GM21447 (cell line): Measurements from ENCODE around the gene TMEM190.

Experiments used
- ATAC-seq: cut with Tn5 transposase; IDR thresholded peaks from one replicate; pipeline ENCODE4 v1.9.1; 2021; ENCODE audit not compliant: unreplicated experiment

TMEM190 gene

DNA sequence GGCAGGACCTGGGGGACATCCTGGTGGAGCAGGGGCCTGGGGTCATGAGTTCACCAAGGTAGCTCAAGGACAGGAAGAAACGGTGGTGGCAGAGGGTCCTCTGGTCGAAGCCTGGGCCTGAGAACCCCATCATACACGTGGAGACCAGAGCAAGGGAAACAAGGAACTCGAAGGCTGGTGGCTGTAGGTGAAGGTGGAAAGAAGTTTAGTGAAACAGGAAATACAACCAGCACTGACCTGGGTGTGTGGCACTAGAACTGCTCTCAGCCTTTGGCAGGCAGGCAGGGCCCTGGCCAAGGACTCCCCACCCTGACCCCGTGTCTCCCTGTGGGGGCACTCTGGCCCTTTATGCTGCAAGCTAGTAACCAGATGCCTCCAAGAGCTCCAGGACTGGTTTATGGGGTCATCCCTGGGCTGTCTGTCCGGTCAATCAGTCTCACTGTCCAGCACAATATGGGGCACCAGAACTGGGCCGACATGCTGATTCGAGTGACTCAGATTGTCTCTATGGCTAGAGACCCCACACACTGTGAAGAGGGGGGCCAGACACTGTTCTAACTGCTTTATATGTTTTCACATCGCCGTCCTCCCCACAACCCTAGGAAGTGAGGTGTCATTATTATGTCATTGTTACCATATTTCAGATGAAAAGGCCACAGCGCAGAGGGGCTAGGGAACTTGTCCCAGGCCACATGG is 25.9 kb upstream of the TMEM190 start:
- ATAC-seq, result no peak

DNA sequence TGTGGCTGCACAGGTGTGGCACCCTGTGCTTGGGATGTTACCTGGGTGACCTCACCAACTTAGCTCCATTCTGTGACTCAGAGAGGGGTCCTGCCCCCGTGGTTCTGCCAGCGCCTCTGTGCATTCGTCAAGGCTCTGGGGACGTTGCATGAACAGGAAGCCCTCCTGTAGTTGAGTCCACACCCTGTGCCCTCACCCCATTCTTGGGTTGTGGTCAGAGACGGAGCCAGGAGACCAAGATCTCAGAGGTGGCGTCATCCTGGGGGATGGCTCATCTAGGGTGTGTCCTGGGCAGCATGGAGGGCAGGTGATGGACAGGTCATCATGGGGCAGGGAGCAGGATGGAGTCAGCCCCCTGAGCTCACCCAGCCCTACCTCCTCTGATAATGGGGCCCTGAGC is 24.6 kb upstream of the TMEM190 start:
- no peak for ATAC-seq

DNA sequence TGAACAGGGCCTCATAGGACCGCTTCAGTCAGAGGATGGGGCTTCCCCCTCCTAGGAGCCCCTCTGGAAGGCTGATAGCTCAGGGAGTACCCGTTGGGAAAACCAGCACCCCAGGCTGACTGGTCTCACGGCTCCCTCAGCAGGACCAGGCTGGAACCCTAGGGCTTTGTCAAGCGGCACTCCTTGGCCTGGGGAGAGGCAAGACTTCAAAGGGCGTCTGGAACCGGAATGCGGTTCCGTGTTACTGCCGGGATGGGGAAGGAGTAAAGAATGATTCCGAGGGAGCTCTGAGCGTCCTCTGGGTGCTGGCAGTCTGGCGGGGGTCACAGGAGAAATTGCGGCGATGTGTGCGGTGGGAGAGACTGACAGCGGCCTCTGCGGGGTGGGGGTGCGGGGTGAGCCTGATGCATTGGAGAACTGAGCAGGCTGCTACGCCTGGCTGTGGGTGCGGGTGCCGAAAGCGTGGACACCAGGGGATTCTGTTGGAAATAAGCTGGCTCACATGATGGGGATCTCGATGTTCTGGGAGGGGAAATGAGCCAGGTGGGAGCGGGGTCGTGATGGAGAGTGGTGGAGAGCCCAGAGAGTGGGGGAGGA is 24.0 kb upstream of the TMEM190 start:
- ATAC-seq, result no peak

DNA sequence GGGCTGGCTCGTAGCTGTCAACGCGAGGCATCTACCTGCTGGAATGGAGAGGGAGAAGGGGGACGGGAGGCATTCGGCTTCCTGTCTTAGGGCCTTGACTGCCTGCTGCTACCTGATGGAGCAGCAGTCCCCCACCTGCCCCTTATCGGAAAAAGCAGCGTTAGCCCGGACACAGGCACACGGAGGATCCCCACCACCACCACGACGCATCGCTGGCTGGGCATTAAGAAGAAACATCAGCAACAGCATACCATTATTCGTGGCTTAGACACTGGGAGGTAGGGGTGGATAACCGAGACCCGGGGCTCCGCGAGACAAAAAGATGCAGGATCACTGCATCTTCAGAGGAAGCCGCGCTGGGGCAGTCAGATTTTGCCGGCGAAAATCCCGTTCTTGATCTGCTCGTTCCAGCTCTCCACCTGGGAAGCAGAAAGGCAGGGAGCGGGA is 23.2 kb upstream of the TMEM190 start:
- ATAC-seq, result no peak

DNA sequence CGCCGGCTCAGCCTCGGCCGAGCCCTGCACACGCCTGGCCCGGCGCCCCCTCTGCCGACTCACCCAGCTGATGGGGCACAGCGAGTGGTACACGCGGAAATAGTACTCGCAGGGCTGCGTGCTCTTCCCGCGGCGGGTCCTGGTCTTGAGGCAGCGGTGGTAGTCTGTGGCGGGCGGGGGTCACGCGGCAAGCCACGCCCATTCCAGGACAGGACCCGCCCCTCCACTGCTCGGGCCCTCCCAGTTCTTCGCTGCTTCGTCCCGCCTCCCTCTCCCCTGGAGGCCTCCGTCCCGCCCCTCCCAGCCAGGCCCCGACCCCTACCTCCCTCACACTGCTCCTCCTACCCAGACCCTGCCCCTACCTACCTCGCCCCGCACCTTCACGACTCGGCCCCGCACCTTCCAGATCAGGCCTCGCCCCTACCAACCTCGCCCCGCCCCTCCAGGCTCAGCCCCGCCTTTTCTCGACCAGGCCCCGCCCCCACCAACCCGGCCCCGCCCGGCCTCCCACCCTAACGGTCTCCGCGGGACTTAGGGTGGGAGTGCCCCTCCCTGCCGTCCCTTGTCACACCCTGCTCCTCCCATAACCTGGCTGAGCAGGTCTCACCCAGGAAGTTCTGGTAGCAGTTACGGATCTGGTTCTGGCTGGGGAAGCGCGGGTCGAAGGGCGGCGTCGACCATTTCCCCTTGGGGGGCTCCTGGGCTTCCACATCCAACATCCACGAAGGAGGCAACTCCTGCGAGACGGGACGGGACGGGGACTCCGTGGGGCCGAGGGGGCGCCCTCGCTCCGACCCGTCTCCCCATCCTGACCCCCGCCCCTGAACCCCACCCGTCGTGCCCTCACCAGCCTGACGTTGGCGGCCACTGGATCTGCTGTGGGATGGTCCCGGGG is 22.6 kb upstream of the TMEM190 start:
- no peak for ATAC-seq

DNA sequence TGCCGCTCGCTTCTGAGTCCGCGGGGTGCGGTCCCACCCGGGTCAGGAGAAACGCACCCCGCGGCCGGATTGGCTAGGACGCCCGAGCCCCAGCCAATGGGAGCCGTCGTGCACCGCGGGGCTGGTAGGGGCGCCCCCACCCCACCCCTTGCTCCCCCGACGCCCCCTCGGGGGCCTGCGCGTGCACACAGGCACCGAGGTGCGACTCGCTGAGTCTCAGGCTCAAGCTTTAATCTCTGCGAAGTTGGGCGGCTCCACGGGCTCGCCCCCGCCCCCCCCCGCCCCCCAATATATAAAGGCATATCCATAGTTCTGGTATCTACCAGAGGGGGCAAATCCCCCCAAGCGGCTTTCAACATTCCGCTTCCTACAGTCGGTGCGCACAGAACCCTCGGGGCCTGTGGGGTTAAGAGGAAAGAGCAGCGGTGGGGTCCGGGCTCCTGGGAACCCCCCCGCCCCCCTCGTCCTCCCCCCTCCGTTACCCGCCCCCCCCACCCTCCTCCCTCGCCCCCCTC is 21.9 kb upstream of the TMEM190 start, which contains the start of gene COX6B2:
Gene COX6B2, minus strand, starts transcription at position 22 of the 515 bp plus-strand sequence. CDS start 198 bp downstream, outside the sequence.
- no peak for ATAC-seq

DNA sequence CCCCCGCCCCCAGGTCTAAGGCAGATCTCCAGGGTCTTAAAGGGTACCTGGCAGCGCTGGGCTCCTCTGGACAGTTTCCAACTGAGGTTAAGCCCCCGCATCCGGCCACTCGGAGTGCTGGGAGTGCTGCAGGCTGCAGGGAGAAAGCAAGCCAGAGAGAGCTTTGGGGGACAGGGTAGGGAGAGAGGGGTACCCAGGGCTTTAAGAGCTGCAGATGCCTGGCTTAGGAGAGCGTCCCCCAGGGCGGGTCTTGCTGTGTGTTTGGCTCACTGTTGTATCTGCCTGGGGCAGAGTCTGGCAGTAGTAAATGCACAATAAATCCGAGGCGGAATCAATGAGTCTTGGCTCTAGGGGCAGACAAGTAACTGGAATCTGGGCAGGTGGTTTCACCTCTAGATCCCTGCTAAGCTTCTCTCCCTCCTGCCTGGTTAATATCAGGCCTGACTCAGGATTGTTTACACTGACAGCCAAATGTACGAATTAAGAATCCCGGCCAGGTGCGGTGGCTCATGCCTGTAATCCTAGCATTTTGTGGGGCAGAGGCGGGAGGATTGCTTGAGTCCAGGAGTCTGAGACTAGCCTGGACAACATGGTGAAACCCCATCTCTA is 21.3 kb upstream of the TMEM190 start:
- ATAC-seq, result no peak

DNA sequence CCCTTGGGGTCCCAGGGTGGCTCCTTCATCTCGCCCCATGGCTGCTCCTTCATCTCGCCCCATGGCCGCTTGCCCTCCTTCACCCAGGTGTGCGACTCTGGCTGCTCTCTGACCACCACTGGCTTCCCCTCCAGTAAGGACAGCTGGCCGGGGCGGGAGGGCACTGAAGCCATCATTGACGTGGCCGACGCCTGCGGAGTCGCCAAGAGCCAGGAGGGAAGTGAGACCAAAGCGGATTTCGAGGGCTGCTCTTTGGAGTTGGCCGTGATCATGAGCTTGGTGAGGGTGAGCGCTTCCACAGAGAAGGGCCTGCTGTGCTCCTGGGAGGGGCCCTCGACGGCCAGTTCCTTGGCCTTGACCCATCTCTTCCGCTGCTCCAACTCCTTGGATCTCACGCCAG is 18.1 kb upstream of the TMEM190 start:
- no peak for ATAC-seq

DNA sequence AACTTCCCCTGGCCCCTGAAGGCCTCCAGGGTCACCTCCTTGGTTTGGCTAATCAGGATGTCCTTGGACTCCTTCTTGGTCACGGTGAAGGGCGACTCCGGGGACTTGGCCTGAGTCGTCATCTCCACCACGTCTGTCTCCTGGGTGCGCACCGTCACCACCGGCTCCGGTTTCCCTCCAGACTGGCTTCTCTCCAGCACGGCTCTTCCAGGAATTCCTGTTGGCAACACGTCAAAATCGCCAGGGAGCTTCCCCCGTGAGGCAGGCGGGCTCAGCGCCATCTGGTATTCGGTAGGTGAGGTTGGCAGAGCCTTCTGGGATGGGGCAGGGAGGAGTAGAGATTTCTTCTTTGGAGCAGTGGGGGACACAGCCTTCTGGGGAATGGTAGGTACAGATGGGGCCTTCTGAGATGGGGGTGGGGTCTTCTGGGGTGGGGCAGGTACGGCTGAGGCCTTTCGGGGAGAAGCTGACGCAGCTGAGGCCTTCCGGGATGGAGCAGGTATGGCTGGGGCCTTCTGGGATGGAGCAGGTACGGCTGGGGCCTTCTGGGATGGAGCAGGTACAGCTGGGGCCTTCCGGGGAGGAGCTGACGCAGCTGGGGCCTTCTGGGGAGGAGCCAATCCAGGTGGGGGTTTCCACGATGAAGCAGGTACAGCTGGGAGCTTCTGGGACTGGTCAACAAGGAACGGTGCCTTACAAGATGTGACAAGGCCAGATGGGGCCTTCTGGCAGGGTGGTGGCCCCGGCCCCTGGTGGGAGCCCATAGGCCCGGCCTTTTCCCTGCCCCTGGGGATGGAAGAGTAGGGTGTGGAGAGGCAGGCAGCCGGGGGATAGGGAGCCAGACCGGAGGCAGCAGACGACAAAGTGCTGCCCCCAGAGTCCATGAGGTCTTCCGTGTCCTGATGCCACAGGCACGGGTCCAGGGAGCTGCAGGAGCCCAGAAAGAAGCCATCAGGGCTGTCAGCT is 17.4 kb upstream of the TMEM190 start:
- no peak for ATAC-seq

DNA sequence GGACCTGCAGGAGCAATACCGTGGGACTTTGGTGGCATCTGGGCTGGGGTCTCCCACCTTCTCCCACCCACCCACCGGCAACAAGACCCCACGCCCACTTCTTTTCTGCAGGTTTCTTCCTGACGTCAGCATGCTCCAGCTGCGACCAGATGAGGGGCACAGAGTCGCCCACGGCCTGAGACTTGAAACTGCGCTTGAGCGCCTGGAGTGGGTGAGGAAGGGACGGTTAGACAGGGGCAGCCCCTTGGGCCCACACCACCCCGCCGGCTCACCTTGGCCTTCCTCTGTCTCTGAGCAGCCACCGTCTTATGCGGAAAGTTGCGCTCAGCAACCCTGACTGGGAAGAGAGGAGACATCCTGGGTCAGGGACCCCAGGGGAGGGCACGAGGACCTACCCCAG is 15.7 kb upstream of the TMEM190 start:
- ATAC-seq, result no peak

DNA sequence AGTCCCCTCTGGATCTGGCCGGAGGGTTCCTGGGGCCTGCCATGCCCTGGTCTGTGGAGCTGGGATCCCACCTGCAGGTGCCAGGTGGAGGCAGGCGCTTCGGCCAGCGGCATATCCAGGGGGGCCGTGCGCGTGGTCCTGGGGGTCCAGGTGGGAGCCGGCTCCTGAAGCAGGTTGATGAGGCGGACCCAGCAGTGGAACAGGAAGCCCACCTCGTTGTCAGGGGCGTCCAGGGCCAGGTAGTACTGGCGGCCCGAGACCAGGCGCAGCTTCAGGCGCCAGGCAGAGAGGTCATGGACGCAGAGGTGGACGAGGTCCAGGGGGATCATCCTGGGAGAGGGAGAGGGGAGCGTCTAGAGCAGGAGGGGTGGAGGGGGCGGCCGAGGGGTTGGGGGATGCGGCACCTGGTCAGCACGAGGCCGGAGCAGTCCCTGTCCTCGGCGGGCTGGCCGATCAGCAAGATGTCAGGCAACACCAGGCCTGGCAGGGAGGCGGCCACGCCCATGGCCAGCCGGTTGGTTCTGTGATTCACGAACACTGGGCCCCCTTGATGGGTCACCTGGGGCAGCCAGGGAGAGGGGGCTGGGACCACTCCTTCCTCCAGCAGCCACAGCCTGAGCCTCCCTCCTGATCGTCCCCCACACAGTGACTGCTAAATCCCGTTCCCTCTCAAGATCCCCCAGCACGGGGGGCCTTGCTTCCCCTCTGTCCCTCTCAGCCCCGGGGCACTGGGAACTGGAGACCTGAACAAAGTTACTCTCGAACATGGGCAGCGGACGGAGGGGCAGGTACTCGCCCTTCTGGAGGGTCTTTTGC is 14.2 kb upstream of the TMEM190 start:
- no peak for ATAC-seq

DNA sequence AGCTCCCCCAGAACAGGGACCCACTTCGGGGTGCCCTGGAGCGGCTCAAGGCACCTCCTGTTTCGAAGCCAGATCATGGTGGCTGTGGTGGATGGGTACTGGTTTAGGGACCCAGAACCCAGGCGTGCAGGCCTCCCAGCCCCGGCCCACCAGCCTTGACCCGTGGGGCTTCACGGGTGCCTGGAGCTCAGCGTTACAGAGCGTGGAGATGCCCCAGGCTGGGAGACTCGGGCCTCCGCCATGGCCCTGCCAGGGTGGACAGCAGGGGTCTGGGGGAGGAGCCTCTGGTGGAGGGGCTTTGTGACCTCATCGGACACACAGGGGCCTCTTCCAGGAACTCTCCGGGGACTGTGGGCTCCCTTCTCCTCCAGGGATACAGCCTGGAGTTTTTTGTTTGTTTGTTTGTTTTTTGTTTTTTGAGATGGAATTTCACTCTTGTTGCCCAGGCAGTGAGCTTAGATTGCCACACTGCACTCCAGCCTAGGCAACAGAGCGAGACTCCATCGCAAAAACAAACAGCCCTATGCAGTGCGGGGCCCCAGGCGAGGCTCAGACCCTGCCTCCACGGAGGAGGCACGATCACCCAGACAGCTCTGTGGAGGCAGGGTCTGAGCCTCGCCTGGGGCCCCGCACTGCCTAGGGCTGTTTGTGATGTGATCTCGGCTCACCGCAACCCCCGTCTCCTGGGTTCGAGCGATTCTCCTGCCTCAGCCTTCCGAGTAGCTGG is 13.5 kb upstream of the TMEM190 start, which contains the start of gene GARIN5B:
Gene GARIN5B, minus strand, starts transcription at position 271 of the 727 bp plus-strand sequence. Its CDS starts 194 bp downstream, at position 77.
- ATAC-seq, result no peak

DNA sequence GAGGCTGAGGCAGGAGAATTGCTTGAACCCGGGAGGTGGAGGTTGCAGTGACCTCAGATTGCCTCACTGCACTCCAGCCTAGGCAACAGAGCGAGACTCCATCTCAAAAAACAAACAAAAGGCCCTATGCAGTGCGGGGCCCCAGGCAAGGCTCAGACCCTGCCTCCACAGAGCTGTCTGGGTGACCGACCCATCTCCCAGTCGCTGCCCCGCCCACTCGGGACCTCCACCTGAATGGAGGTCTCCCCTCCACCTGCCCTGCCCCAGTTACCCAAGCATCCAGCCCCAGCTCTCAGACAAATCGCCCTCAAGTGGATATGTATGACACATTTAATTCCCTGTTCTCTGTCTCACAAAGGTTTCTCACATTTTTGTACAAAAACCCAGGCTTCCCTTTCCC is 11.4 kb upstream of the TMEM190 start:
- no peak for ATAC-seq

DNA sequence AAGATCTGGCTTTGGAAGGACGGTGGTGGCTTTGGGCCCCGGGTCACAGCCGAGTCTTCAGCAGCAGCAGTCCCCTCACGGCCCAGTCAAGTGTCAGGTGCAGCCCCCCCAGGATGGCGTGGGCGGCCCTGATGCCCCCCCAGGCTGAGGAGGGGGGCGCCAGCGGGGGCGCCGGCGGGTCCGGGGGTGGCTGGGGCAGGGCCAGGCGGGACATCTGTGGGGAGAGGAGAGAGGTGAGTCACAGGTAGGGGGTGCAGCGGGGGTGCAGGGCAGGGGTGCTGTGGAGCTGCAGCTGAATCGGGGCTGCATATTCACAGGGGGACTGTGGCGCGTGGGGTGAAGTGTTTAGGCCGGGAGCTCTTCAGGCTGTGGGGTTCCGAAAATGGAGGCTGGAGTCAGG is 10.7 kb upstream of the TMEM190 start:
- no peak for ATAC-seq

DNA sequence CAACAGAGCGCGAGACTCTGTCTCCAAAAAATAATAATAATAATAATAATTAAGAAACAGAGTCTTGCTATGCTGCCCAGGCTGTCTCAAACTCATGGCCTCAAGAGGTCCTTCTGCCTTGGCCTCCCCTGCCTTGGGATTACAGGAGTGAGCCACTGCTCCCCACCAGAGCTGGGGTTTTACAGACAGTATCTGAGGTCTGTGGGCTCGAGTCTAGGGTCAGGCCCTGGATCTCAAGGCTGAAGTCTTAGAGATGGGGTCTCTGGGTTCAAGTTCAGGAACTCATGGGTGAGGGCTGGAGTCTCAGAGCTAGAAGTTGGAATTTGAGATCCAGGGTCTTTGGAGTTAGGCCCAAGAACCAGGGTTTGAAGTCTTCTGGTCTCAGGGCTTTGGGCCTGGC is 9.8 kb upstream of the TMEM190 start:
- ATAC-seq, result no peak

DNA sequence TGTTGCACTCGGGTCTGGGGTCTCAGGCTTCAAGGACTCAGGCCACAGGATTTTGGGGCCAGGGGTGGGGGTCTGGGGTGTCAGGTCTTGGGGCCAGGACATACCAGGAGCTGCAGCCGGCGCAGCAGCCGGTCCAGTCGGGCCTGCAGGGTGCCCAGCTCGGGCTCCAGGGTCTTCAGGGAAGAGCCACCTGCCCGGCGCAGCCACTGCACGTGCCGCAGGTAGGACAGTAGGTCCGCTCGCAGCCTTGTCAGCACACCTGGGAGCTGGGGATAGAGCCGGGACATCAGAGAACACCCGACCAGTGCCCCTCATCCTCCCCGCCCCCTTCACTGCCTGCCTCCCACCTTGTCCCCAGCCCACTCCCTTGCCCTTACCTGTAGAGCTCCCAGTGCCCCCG is 8.5 kb upstream of the TMEM190 start:
- no peak for ATAC-seq

DNA sequence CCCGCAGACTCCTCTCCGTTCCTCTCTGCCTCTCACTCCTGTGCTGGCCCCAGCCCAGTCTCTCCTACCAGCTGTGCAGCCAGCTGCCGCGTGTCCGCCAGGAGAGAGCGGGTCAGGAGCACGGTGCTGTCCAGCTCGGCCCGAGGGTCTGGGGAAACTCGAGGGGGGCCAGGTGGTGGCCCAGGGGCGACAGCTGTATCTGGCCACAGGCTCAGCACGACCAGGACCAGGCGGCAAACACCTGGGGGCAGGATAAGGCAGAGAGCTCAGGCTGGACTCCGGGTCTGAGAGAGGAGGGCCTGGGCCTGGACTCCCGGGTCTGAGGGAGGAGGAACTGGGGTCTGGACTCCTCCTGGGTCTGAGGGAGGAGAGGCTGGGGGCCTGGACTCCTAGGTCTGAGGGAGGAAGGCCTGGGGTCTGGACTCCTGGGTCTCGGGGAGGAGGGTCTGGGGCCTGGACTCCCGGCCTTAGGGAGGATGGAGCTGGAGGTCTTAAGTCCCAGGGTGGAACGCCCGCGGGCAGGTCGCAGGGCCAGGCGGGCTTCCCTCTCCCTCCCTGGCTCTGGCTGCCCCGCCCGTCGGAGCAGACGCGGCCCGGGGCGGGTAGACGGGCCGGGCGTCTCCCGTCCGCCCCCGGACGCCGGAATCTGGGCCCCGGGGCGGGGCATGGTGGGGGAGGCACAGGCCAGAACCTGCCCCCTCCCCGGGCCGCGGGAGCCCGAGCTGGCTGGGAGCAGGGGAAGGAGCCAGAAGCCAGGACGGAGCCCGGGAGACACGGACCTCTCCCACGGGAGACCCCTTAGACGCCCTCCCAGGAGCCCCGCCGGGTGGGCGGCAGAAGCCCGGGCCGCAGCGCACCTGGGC is 7.7 kb upstream of the TMEM190 start:
- ATAC-seq, result no peak
